GM18520 (cell line): Measurements from ENCODE around the gene RSBN1L.

Experiments used
- ATAC-seq: cut with Tn5 transposase; IDR thresholded peaks from one replicate; pipeline ENCODE4 v1.9.1; 2021; ENCODE audit not compliant: unreplicated experiment

Gene RSBN1L

GRCh38 chr7:77799078-77799964, 103.1 kb downstream of the RSBN1L start:
- no peak for ATAC-seq

GRCh38 chr7:77800158-77800557, 103.9 kb downstream of the RSBN1L start:
- no peak for ATAC-seq

DNA sequence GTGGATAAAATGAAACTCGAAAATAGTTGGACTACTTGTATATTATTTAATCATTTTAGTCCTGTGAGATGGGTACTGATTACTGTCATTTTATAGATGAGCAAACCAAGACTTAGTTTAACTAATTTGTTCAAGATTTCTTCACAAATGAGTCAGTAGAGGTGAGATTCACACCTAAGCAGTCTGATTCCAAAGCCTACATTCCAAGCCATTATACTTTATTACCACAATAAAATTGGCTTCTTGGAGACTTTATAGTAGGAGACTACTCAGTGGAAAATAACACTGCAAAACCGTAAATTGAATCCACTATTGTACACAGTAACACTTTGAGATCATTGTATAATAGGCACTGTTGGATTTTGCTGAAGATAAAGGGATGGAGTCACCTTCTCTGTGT, 104.5 kb downstream of the RSBN1L start:
- no peak for ATAC-seq

GRCh38 chr7:77802557-77803405, 106.5 kb downstream of the RSBN1L start:
- ATAC-seq, result no peak

GRCh38 chr7:77806425-77806824, 110.2 kb downstream of the RSBN1L start:
- no peak for ATAC-seq

DNA sequence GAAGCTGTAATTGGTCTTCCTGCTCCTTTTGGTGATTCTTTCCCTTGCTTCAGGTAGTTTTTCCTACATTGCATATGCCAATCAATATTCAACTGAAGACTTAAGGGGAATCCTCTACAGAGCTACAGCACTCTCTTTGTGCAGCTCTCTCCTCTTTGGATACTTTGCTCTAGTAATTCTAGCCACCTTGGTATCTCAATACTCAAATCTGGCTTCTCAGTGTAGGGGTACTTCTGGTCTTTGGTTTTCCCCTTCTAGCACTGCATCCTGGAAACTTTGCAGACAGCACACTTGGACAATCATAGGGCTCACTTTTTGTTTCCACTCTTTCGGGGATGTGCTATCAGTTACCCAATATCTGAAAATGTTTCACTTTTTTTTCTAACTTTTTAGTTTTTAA, 112.3 kb downstream of the RSBN1L start:
- ATAC-seq, result no peak

- ATAC-seq, result no peak
These were observed 115.4 kb downstream of the RSBN1L start for GRCh38 chr7:77811516-77812289.

- no peak for ATAC-seq
These were observed 116.0 kb downstream of the RSBN1L start for GRCh38 chr7:77812290-77812685.

GRCh38 chr7:77813180-77813579, 116.9 kb downstream of the RSBN1L start:
- no peak for ATAC-seq

- ATAC-seq, result no peak
These were observed 122.8 kb downstream of the RSBN1L start for GRCh38 chr7:77819021-77819420.

GRCh38 chr7:77820967-77821366, 124.7 kb downstream of the RSBN1L start:
- no peak for ATAC-seq

DNA sequence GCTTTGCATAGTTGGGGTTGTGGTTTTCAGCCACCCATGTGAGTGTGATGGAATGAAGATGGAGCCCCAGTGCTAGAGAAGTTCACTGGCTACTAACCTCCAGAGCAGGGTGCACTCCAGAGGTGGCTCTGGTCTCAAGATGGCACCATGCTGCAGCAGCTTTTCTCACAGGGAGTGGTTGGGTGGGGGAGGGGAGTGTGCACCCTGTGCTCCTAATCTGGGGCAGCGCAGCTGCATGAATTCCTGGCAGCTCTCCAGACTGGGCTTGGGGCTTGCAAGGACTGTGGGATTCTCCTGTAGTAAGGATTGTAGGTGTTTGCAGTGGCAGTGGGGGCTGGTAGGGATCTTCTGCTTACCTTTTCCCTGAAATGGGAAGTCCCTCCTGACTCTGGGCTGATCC, 126.0 kb downstream of the RSBN1L start:
- no peak for ATAC-seq

- ATAC-seq, result no peak
These were observed 127.5 kb downstream of the RSBN1L start for GRCh38 chr7:77823787-77824186.

- no peak for ATAC-seq
These were observed 128.4 kb downstream of the RSBN1L start for GRCh38 chr7:77824636-77825035.

GRCh38 chr7:77825131-77825530, 128.9 kb downstream of the RSBN1L start:
- ATAC-seq, result no peak

- no peak for ATAC-seq
These were observed 130.0 kb downstream of the RSBN1L start for GRCh38 chr7:77826300-77826699.

DNA sequence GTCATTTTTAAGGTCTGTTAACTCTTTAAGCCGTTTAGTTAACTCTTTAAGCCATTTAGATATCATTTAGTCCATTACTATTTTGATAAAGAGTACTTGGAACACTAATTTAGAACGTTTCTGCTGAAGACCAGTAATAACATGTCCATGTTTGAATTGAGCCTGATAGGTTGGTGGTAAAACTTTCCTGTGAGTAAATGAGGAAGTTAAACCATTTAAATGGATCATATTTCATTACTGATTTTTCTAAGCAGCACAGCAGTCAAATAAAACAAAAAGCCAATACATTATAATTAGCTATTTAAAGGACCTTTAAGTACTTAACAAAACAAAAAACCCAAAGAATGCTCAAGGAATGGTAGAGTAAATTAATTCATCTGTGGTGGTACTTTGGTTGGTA, 131.7 kb downstream of the RSBN1L start:
- no peak for ATAC-seq

- no peak for ATAC-seq
These were observed 134.5 kb downstream of the RSBN1L start for GRCh38 chr7:77830649-77831355.

GRCh38 chr7:77831481-77831880, 135.2 kb downstream of the RSBN1L start:
- no peak for ATAC-seq

GRCh38 chr7:77831953-77832352, 135.7 kb downstream of the RSBN1L start:
- no peak for ATAC-seq
